GM19467 (cell line): ENCODE measurements around the gene ME1.
A peak's percentile ranks its signal among the peaks of the same experiment; 100 is the strongest.
"Not testable (repeated sequence)": the region's sequence is repeated elsewhere in the genome, so short reads cannot be mapped to it uniquely, and the experiment has no call there.

Experiments
- ATAC-seq: cut with Tn5 transposase; IDR thresholded peaks from one replicate; pipeline ENCODE4 v1.9.1; 2021; ENCODE audit warnings: mild to moderate bottlenecking, moderate library complexity; ENCODE audit not compliant: unreplicated experiment

ME1 gene

GRCh38 chr6:83430611-83431544, at the start of gene ME1:
ME1 (minus strand) TSS chr6:83431051; CDS start chr6:83430954, 97 bp downstream.
- ATAC-seq: peak; percentile 69

GRCh38 chr6:83480470-83480869, 49.6 kb upstream of the ME1 start:
- ATAC-seq: no peak

GRCh38 chr6:83479389-83479788, 48.5 kb upstream of the ME1 start:
- no peak for ATAC-seq

DNA sequence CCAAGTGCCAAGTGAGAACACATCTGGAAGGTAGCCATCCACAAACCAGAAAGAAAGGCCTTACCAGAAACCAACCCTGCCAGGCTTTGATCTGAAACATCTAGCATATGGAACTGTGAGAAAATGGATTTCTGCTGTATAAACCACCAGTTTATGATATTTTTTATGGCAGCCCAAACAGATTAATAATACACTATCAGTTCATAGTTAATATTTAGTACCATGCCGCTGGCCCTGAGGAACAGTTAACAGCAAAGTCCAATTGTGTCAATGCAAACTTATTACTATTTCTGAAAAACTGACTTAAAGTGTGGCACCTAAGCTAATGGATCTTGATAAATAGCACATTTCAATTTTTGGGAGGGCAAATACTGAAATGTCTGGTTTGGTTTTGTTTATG, 46.1 kb upstream of the ME1 start:
- ATAC-seq: no peak

DNA sequence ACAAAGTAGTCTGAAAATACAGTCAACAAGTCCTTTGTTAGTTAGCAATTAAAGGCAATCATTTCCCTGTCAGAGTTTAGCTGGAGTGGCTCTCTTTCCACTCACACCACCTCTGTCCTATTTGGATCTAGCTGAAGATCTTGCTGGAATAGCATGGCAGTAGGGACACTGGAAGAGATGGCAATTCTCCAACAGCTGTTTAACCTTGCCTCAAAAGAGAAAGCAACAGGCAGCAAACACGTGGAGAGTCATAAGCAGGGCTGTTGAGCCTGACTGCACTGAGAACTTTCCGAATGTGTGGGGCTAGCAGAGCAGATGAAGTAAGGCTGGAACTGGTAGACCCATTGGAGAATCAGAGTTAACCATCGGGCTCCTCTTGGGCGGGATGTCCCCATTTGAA, 43.5 kb upstream of the ME1 start:
- ATAC-seq: no peak

- ATAC-seq: no peak
Observed at GRCh38 chr6:83472767-83473166, 41.9 kb upstream of the ME1 start.

DNA sequence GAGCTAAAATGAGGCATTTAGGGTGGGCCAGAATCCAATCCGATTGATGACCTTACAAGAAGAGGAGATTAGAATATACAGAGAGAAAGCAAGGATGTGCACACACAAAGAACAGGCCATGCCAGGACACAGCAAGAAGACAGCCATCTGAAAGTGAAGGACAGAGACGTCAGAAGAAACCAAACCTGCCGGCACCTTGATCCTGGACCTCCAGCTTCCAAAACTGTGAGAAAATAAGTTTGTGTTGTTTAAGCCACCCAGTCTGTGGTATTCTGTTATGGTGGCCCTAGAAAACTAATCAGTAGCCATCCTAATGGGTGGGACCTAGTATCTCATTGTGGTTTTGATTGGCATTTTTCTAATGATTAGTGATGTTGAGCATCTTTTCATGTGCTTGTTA, 39.7 kb upstream of the ME1 start:
- no peak for ATAC-seq

DNA sequence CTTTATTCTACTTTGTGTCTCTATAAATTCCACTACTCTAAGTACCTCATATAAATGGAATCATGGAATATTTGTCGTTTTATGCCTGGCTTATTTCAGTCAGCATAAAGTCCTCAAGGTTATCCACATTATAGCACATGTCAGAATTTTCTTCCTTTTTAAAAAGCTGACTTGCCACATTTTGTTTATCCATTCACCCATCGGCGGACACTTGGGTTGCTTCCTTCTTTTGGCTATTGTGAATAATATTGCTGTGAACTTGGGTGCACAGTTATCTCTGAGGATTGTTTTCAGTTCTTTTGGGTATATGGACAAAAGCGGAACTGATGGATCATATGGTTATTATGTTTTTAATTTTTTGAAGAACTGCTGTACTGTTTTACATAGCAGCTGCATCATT, 39.1 kb upstream of the ME1 start:
- ATAC-seq: no peak

GRCh38 chr6:83467620-83468036, 36.8 kb upstream of the ME1 start:
- ATAC-seq: no peak

DNA sequence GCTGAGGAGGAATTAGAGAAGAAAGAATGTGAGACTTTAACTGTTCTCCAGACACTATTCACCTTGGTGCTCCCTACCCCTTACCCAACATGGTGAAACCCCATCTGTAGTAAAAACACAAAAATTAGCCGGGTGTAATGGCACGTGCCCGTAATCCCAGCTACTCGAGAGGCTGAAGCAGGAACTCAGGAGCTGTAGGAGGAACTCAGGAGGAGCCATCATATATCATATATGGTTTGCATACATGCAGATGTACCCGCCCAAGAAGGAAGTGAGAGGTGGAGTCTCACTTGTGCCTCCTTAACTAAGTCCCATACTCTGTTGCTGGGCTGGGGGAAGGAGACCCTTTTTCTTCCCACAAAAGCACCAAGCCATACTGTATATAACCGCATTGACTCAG, 35.5 kb upstream of the ME1 start:
- no peak for ATAC-seq

- no peak for ATAC-seq
Observed at GRCh38 chr6:83464381-83465140, 33.7 kb upstream of the ME1 start.

GRCh38 chr6:83463886-83464285, 33.0 kb upstream of the ME1 start:
- no peak for ATAC-seq

GRCh38 chr6:83462524-83462923, 31.7 kb upstream of the ME1 start:
- ATAC-seq: no peak

DNA sequence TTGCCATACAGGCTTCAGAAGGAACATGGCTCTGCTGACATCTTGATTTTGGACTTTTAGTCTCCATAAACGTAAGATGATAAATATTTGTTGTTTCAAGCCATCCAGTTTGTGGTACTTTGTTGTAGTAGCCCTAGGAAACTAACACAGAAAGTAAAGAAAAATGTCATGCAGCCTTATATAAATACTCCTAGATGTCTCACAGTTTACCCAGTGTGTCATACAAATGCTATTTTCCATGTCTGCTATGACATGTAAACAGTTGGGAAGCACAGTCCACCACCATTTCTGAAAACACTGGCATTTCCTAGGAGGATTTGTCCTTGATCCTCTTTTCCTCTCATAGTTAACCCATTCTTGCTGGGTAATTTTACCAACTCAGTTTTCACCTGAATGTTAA, 30.6 kb upstream of the ME1 start:
- ATAC-seq: no peak

- ATAC-seq: no peak
Observed at GRCh38 chr6:83459663-83460062, 28.8 kb upstream of the ME1 start.

DNA sequence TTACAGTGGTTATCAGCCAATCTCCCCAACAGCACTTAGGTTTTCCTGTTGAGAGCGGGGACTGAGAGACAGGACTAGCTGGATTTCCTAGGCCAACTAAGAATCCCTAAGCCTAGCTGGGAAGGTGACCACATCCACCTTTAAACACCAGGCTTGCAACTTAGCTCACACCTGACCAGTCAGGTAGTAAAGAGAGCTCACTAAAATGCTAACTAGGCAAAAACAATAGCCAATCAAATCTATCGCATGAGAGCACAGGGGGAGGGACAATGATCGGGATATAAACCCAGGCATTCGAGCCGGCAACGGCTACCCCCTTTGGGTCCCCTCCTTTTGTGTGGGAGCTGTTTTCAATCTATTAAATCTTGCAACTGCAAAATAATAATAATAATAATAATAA, 19.2 kb upstream of the ME1 start:
- not testable (repeated sequence) for ATAC-seq

DNA sequence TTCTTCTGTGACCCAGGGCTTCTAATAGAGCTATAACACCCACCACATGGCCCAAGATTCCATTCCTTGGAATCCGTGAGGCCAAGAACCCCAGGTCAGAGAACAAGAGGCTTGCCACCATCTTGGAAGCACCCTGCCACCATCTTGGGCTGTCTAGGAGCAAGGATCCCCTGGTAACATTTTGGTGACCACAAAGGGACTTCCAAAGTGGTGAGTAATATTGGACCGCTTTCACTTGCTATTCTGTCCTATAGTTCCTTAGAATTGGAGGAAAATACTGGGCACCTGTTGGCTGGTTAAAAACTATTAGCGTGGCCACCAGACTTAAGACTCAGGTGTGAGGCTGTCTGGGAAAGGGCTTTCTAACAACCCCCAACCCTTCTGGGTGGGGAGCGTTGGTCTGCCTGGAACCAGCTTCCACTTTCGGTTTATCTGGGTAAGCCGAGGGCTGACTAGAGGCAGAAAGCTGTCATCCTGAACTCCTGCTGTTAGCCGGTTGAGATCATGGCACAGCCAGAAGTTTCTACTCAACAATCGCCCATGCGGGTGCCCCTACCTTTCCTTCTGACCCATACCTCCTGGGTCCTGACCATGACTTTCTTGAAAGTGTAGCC, 13.3 kb upstream of the ME1 start:
- ATAC-seq: not testable (repeated sequence)

GRCh38 chr6:83443516-83443915, 12.7 kb upstream of the ME1 start:
- ATAC-seq: no peak

DNA sequence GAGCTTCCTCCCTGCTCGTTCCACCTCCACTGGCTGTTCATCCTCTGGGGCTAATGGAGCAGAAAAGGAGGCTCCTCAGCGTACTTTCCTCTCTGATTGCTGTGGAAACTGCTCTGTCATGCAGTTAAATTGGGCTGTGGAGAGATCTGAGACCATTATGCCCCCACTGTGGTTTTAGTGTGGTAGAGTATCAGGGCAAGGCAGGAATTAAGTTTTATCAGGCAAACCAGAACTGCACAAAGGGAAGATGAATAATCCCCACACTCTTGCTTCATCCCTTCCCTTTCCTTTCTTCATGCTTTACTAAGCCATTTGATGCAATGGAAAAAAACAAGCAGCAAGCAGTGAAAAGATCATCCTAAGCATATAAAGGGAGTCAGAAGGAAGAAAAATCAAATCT, 11.9 kb upstream of the ME1 start:
- ATAC-seq: no peak

- ATAC-seq: no peak
Observed at GRCh38 chr6:83439201-83439600, 8.3 kb upstream of the ME1 start.

- no peak for ATAC-seq
Observed at GRCh38 chr6:83436674-83437073, 5.8 kb upstream of the ME1 start.

GRCh38 chr6:83433177-83433576, 2.3 kb upstream of the ME1 start:
- no peak for ATAC-seq
